Natural killer cell treated with Interleukin-12 subunit alpha and Interleukin-12 subunit beta and Interleukin-15 and Interleukin-18, amount 100 ng/mL, for 72 hours (primary cell): ENCODE measurements around the gene KCND3. TPM values are rescaled to one million over a fixed set of nuclear protein-coding genes. Genes with fewer than 3 reads are reported as not detected.

Source experiments
- ATAC-seq, 2 donors: fragments of 150-1000 bp; cut with Tn5 transposase in 1 of 2; sonication (Bioruptor Pico), chemical (Tn5 transposase) in 1 of 2; 2 replicates each; pipeline ENCODE4 v1.10.0; 2021
- DNase-seq: peaks from one replicate; pipeline ENCODE4 v3.0.0; 2022; ENCODE audit warnings: low spot score
- H3K27ac Mint-ChIP-seq, 2 donors: 1 replicate in 1 of 2; 2 replicates in 1 of 2; pipeline ENCODE4 v1.8.0; 2022; ENCODE audit warnings: mixed read lengths in 2 of 2, mild to moderate bottlenecking in 1 of 2, moderate library complexity in 1 of 2
- H3K27me3 Mint-ChIP-seq, 2 donors: 1 replicate in 1 of 2; 2 replicates in 1 of 2; pipeline ENCODE4 v1.8.0; 2022; ENCODE audit warnings: mixed read lengths in 2 of 2
- H3K36me3 Mint-ChIP-seq: one replicate; pipeline ENCODE4 v1.8.0; 2022; ENCODE audit warnings: mixed read lengths
- H3K4me1 Mint-ChIP-seq, 2 donors: 1 replicate in 1 of 2; 2 replicates in 1 of 2; pipeline ENCODE4 v1.8.0; 2022; ENCODE audit warnings: low read depth in 2 of 2, mixed read lengths in 2 of 2, mild to moderate bottlenecking in 1 of 2
- H3K4me3 Mint-ChIP-seq: one replicate; pipeline ENCODE4 v1.8.0; 2022; ENCODE audit warnings: mixed read lengths
- H3K9me3 Mint-ChIP-seq: 2 replicates; pipeline ENCODE4 v1.8.0; 2022; ENCODE audit warnings: mixed read lengths
- total RNA-seq, 2 donors: library from RNA; stranded (reverse); gene quantifications; one replicate each; pipeline ENCODE4 v1.2.3, GENCODE V29; 2022

Gene KCND3
- total RNA-seq, 2 donors from 2014 or later: not detected

- peaks cover 21 to 32% of the 10 kb centered on the region in 2 donors for H3K27me3 Mint-ChIP-seq
- H3K36me3 Mint-ChIP-seq: no peaks in the 10 kb centered on the region
Observed at GRCh38 chr1:111887385-111887784, 102.1 kb downstream of the KCND3 start.

DNA sequence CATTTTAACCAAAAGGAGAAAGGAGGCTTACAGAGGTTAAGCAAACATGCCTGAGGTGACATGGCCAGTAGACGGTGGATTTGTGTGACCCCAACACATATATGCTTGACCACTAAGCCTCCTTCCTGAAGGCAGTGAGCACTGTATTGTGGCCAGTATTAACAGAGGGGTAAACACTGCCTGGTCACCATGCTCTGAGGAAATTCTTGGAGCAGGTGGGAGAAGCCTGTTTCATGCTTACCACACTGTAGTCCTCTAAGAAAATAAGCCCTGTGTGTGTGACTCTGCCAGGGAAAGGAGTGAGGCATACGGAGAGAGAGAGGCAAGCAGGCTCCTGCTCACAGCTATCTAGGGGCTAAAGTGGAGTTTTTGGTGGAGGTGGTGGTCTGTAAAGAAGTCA, 102.7 kb downstream of the KCND3 start:
- no peak for ATAC-seq

More at GRCh38 chr1:111887385-111887784, 102.1 kb downstream of the KCND3 start:
- H3K9me3 Mint-ChIP-seq: no peaks in the 10 kb centered on the region
- peaks cover 0 to 3% of the 10 kb centered on the region in 2 donors for H3K4me1 Mint-ChIP-seq
- no peak for ATAC-seq
- no peak overlapping the region for H3K27ac Mint-ChIP-seq
- H3K4me3 Mint-ChIP-seq: no peak overlapping the region
- no peak for DNase-seq

GRCh38 chr1:111884772-111885443, 104.6 kb downstream of the KCND3 start:
- H3K4me3 Mint-ChIP-seq: no peak overlapping the region
- ATAC-seq (no peak), DNase-seq (no peak)
- H3K27ac Mint-ChIP-seq: no peak overlapping the region
- H3K36me3 Mint-ChIP-seq: no peaks in the 10 kb centered on the region
- peaks cover 37 to 50% of the 10 kb centered on the region in 2 donors for H3K27me3 Mint-ChIP-seq
- H3K9me3 Mint-ChIP-seq: no peaks in the 10 kb centered on the region
- H3K4me1 Mint-ChIP-seq: peaks cover 0 to 3% of the 10 kb centered on the region in 2 donors

More for the DNA sequence above, 102.7 kb downstream of the KCND3 start:
- Mint-ChIP-seq H3K4me1 (peaks cover 0 to 3% of the 10 kb centered on the region in 2 donors), H3K36me3 (no peaks in the 10 kb centered on the region), H3K9me3 (no peaks in the 10 kb centered on the region), H3K27ac (no peak overlapping the region), H3K27me3 (peaks cover 25 to 33% of the 10 kb centered on the region in 2 donors), H3K4me3 (no peak overlapping the region)
- no peak for DNase-seq

- H3K4me3 Mint-ChIP-seq: no peak overlapping the region
- ATAC-seq: no peak
- no peak for DNase-seq
- peaks cover 32 to 51% of the 10 kb centered on the region in 2 donors for H3K27me3 Mint-ChIP-seq
- no peaks in the 10 kb centered on the region for H3K9me3 Mint-ChIP-seq
- H3K4me1 Mint-ChIP-seq: no peaks in the 10 kb centered on the region
- H3K27ac Mint-ChIP-seq: no peak overlapping the region
- no peaks in the 10 kb centered on the region for H3K36me3 Mint-ChIP-seq
Observed at GRCh38 chr1:111882986-111883560, 106.4 kb downstream of the KCND3 start.

GRCh38 chr1:111882559-111882958, 106.9 kb downstream of the KCND3 start:
- no peak for ATAC-seq
- H3K4me3 Mint-ChIP-seq: no peak overlapping the region
- no peaks in the 10 kb centered on the region for H3K4me1 Mint-ChIP-seq

DNA sequence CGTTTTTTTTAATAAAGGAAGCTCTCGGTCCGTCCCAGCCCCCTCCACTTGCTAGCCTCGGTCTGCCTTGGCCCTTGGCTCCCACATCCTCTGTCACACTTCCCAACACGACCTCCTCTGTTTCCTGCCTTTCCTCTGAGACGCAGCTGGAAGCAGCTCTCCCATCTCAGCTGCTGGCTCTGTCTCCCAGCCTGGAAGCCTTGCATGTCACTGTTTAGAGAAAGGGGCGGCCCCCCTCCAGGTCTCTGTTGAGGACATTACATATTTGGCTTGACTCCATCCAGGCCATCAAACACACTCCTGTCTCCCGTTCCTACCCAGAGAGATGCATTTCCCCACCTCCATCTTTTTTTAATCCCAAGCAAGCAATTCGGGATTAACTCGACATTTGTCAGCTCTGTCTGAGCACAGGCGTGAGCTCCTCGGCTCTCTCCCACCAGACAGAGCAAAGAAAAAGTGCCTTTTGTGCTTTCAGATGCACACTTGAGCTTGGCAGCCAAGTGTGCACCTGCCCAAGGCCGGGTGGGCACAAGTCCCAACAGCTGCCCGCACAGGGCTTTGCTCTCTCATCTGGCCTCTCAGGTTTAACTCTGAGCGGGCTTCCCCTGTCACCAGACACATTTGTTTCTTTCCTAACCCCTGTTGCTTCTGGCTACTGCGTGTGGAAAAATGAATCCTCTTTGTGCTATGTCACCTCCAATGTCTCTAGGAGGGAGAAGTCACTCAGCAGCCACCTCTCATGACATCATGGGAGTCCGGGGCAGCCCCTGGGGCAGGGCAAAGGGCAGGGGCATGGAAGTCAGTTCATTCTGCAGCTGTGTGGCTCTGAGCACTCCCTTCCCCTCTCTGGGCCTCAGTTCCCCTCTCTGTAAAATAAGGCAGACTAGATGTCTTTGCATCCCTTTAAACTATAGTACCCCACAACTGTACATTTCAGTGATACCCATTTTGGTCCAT, 108.3 kb downstream of the KCND3 start:
- no peak for ATAC-seq
- Mint-ChIP-seq H3K4me1 (peaks cover 0 to 3% of the 10 kb centered on the region in 2 donors), H3K4me3 (no peak overlapping the region), H3K27me3 (peaks cover 35 to 46% of the 10 kb centered on the region in 2 donors), H3K9me3 (no peaks in the 10 kb centered on the region), H3K36me3 (no peaks in the 10 kb centered on the region), H3K27ac (no peak overlapping the region)
- no peak for DNase-seq

More at GRCh38 chr1:111882559-111882958, 106.9 kb downstream of the KCND3 start:
- DNase-seq: no peak
- Mint-ChIP-seq H3K27me3 (peaks cover 32 to 48% of the 10 kb centered on the region in 2 donors), H3K36me3 (no peaks in the 10 kb centered on the region), H3K27ac (no peak overlapping the region), H3K9me3 (no peaks in the 10 kb centered on the region)

DNA sequence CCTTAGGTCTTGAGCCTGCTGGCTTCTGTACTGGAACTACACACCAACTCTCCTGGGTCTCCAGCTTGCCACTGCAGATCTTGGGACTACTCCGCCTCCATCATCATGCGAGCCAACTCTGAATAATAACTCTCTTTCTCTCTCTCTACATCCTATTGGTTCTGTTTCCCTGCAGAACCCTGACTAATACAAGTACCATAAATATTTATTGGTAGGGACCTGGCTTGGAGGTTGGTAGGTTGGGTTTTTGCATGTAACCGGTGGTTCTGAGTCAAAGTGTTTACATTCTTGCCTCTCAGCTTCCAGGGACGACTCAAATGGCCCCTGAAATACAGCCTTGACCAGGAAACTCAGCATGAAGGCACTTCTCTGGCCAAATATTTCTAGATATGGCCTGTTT, 110.4 kb downstream of the KCND3 start:
- peaks cover 39 to 41% of the 10 kb centered on the region in 2 donors for H3K27me3 Mint-ChIP-seq

DNA sequence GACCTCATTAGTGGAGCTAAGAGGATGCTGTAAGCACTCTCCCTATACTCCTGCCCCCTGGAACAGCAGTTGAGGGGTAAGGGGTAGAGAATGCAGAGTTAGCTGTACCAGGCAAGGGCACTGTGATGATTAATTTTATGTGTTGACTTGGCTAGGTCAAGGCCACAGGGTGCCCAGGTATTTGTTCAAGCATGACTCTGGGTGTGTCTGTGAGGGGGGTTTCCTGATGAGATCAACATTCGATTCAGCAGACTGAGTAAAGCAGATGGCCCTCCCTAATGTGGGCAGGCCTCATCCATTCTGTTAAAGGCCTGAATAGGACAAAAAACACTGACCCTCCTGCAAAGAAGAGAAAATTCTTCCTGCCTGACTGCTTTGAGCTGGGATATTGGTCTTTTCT, 110.8 kb downstream of the KCND3 start:
- no peaks in the 10 kb centered on the region for H3K9me3 Mint-ChIP-seq

More for the DNA sequence above, 110.4 kb downstream of the KCND3 start:
- ATAC-seq (no peak), DNase-seq (no peak)
- H3K36me3 Mint-ChIP-seq: no peaks in the 10 kb centered on the region
- H3K4me3 Mint-ChIP-seq: no peak overlapping the region
- no peak overlapping the region for H3K27ac Mint-ChIP-seq
- peaks cover 0 to 3% of the 10 kb centered on the region in 2 donors for H3K4me1 Mint-ChIP-seq
- H3K9me3 Mint-ChIP-seq: no peaks in the 10 kb centered on the region

GRCh38 chr1:111878091-111878490, 111.4 kb downstream of the KCND3 start:
- DNase-seq: no peak
- H3K27me3 Mint-ChIP-seq: peaks cover 36 to 37% of the 10 kb centered on the region in 2 donors
- no peaks in the 10 kb centered on the region for H3K9me3 Mint-ChIP-seq
- H3K36me3 Mint-ChIP-seq: no peaks in the 10 kb centered on the region
- no peak overlapping the region for H3K4me3 Mint-ChIP-seq
- ATAC-seq: no peak
- peaks cover 0 to 3% of the 10 kb centered on the region in 2 donors for H3K4me1 Mint-ChIP-seq
- H3K27ac Mint-ChIP-seq: no peak overlapping the region

More for the DNA sequence above, 110.8 kb downstream of the KCND3 start:
- Mint-ChIP-seq H3K27ac (no peak overlapping the region), H3K4me1 (peaks cover 0 to 3% of the 10 kb centered on the region in 2 donors), H3K36me3 (no peaks in the 10 kb centered on the region), H3K27me3 (peaks cover 39 to 41% of the 10 kb centered on the region in 2 donors), H3K4me3 (no peak overlapping the region)
- DNase-seq (no peak), ATAC-seq (no peak)

GRCh38 chr1:111876631-111877030, 112.8 kb downstream of the KCND3 start:
- H3K27ac Mint-ChIP-seq: no peak overlapping the region
- H3K27me3 Mint-ChIP-seq: peaks cover 28 to 30% of the 10 kb centered on the region in 2 donors
- H3K9me3 Mint-ChIP-seq: no peaks in the 10 kb centered on the region
- DNase-seq: no peak
- no peaks in the 10 kb centered on the region for H3K36me3 Mint-ChIP-seq
- H3K4me1 Mint-ChIP-seq: peaks cover 0 to 3% of the 10 kb centered on the region in 2 donors
- no peak overlapping the region for H3K4me3 Mint-ChIP-seq
- ATAC-seq: no peak

DNA sequence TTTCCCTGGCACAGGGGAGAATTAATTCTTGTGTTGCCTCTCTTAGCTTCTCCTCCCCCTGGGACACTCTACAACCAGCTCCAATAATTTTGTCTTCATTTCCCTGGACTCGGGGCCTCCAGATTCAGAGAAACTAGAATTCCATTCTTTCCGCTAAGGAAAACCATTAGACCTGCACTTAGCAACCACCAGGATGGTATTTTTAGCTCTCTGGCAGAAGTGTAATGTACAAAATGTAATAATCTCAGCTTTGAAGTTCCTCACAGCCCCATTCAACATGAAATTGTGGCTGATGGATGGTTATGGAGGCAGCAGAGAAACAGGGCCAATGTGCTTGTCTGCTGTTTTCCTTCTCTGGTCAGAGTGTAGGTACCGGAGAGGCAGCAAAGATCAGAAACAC, 113.8 kb downstream of the KCND3 start:
- no peak for DNase-seq
- no peaks in the 10 kb centered on the region for H3K9me3 Mint-ChIP-seq
- no peaks in the 10 kb centered on the region for H3K36me3 Mint-ChIP-seq
- no peak overlapping the region for H3K27ac Mint-ChIP-seq
- ATAC-seq: no peak
- peaks cover 0 to 3% of the 10 kb centered on the region in 2 donors for H3K4me1 Mint-ChIP-seq
- H3K27me3 Mint-ChIP-seq: peaks cover 21% of the 10 kb centered on the region in 2 donors
- no peak overlapping the region for H3K4me3 Mint-ChIP-seq

- H3K36me3 Mint-ChIP-seq: no peaks in the 10 kb centered on the region
- peaks cover 0 to 3% of the 10 kb centered on the region in 2 donors for H3K4me1 Mint-ChIP-seq
- no peaks in the 10 kb centered on the region for H3K9me3 Mint-ChIP-seq
- no peak overlapping the region for H3K4me3 Mint-ChIP-seq
- H3K27me3 Mint-ChIP-seq: peaks cover 7 to 17% of the 10 kb centered on the region in 2 donors
- ATAC-seq (no peak), DNase-seq (no peak)
- no peak overlapping the region for H3K27ac Mint-ChIP-seq
Observed at GRCh38 chr1:111873460-111874030, 115.9 kb downstream of the KCND3 start.

- no peak overlapping the region for H3K4me3 Mint-ChIP-seq
- H3K27ac Mint-ChIP-seq: no peak overlapping the region
- no peaks in the 10 kb centered on the region for H3K36me3 Mint-ChIP-seq
- H3K27me3 Mint-ChIP-seq: peaks cover 0 to 5% of the 10 kb centered on the region in 2 donors
- H3K4me1 Mint-ChIP-seq: no peaks in the 10 kb centered on the region
- no peaks in the 10 kb centered on the region for H3K9me3 Mint-ChIP-seq
- DNase-seq (peak; percentile 12), ATAC-seq (no peak)
Observed at GRCh38 chr1:111870181-111870580, 119.3 kb downstream of the KCND3 start.
